CMK (cell line): ENCODE data around the gene TSHZ3.

Experiments
- DNase-seq: peaks from one replicate; pipeline ENCODE4 v3.0.0-alpha.2; 2010; ENCODE audit warnings: low read depth

TSHZ3 gene

DNA sequence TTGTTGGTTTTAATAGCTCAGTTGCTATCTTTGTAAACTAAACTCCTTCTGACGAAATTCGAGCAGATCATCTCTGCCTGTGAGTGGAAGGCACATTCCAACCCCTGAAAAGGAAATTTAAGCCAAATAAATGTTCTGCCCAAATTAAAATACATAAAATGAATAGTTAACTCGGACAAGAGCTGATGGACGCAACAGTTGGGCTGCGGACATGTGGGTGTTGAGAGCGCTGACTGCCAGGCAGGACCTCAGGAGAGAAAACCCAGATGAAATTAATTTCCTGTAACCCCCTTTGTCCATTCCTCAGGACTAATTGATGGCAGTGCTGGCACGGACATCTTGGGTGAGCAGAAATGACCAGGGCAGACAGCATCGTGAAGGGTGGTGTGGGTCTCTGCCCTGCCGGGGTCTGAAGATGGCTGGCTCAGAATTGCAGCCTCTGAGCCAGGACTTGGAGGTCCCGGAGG, 86.5 kb downstream of the TSHZ3 start:
- DNase-seq: no peak

DNA sequence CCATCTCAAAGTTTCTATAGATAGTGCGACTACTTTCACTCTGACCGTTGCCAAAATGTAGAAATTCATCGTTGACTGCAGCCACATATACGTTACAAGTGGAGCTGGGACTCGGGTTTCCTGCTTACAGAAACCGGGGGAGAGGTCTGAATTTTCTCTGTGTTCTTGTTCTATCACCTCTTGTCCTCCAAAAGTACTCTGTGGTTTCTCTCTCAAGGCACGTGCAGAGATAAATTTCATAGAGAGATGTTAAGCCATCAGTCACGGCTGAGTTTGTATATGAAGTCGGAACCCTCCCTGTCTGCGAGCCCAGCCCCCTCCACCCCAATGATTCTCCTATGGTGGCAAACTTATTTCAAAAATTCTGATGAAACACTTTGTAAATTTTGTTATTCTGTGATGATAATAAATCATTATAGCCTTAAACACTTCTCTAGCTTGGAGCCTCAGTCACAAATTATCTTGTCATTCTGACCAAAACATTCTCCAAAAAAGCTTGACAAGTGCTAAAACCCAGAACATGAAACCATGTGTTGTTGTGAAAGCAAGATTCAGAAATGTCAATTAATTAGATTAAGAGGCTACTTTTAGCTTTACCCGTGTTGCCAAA, 87.5 kb downstream of the TSHZ3 start:
- no peak for DNase-seq

DNA sequence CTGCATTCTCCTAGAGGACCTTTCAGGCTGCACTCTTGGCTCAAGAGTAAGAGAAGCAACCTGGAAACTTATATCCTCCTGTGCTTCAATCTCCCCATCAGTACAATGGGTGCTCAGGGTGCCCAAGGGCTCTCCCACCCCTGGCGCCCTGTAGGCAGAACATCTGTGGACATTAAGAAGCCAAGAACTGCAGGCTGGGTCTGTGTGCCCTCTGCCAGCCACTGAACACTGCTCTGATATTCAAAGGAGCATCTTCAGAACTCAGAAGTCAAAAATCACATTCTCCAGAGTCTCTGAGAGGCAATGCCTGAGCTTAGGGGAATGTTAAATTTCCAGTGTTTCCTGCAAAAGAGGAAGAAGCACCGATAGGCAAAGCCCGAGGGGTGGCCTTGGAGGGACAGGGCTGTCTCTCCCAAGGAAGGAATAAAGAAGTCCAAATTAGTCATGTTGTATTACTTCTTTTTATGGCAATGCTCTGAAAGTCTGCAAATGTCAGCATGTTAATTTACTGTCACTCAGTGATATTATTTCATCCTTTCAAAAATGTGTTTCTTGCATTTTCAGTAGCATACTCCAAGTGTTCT, 88.1 kb downstream of the TSHZ3 start:
- DNase-seq: no peak

DNA sequence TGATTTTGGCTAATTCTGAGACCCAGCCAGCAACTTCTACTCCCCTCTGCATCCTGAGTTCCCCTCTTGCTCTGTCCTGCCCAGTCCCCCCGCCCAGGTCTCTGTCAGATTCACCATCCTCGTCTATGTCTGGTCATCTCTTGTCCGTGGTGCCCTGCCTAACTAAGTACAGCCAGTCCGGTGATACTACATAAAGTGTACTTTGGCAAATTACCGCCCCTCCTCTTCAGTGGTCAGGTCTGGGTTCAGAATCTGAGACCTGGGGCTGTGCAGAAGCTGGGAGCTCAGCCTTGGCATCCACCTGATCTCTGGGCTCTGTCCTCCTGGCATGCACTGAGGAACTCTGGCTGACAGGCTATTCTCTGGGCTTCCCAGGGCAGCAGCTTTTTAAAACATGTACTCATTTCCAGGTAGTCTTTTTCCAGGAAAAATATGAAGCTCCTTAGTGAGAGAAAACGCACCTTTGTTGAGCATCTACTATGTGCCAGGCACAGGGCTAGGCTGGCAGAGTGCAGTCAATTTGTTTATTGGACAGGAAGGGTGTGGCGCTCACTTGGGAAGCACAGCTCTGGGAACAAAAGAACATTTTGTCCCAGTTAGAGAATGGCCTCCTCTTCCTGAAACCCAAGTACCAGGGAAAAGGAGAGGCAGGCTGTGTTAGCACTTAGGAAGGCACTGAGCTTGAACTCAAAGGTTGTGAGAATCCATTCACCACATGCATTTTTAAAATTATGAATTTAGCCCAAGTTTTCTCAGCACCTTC, 88.9 kb downstream of the TSHZ3 start:
- DNase-seq: no peak

DNA sequence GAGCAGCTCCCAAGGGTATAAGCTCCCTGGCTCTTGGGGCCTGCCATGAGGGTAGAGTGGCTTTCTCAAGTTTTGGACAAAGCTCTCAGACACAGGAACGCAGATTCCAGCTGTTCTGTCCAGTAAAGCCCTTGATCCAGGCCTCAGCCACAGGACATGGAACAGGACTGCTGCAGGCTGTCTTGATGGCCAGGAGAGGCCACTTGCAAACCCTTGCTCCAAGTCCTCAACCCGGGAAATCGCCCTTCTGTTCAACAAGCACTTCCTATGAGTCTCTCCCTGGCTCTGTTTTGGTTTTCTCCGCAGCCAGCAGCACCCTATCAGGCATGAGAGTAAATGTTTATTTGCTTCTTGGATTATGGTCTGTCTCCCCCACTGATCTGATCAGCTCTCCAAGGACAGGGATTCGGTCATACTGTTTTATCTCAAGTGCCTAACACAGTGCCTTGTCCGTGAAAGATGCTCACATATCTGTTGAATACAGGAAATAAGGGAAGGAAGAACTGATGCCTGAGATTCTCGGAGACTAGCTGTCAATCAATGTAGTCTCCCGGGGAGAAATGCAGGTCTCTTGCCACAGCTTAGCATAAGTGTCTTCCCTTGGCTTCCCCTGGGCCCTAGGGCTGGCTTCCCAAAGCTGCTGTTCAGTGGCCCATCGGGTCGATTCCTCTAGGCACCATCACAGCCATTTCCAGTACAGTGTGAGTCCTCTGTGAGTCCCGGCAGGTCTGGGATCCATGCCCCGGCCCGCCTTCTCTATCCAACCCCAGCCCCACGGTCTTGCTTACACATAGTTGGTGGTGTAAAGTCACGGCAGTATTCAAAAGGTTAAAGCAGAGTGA, 90.8 kb downstream of the TSHZ3 start:
- no peak for DNase-seq

DNA sequence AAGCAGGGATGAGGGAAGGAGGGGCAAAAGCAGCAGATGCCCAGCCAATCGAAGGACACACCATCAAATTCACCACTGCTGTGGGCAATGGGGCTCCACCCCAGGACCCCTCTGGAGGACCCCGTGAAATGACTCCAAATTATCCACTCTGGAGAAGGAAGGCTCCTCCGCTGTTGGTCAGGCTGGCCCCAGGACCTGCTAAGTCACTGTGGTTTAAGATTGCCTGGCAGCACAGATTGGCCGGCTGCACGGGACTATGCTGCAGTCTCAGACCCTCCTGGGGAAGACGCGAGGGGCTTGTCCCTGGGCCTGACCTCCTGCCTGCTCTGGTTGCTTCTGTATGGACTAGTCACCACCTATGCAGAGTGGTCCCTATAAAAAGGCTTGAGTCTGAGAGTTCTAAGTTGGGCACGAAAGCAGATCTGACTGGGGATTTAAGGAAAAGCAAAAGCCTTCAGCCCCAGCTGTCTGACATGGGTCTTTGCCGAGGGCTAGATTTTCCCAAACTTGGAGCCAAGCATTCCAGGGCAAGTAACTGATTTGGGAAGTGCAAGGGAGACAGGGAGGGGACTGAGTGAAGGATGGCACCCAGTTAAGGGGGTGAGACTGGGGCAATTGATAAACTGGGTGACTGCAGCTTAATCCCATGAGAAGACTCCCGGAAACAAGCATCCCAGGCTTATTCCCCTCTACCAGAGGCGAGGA, 91.7 kb downstream of the TSHZ3 start:
- DNase-seq: no peak

DNA sequence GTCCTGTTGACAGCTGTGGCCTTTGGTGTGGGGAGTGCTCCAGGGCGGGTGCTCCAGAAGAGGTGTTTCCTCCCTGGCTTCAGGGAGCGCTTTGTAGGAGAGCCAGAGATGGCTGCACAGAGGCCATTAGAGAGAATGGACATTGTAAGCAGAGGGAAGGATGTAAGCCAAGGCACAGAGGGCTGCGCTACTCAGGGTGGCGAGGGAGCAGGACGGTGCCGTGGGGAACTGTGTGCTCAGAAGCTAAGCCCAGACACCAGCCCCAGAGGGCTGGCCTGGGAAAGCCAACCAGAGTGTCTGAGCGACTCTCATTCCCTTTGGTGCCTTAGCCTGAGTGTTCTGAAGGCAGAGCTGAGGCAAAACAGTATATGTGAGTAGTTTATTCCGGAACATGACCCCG, 92.2 kb downstream of the TSHZ3 start:
- no peak for DNase-seq

DNA sequence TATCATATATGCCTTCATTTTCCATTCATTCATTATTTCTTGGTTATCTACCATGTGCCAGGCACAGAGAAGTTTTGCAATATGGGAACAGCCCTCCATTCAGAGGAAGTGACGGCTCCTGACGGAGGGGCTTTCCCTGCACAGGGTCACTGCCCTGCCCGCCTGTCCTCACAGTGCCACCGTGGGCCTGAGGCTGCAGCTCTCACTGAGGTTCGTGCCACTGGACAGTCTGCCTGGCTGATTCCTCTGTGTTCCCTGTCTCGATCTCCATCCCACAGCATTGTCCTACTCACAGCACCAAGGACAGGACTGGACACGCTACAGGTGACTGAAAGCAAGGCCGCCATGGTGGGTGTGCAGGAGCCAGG, 92.7 kb downstream of the TSHZ3 start:
- no peak for DNase-seq

DNA sequence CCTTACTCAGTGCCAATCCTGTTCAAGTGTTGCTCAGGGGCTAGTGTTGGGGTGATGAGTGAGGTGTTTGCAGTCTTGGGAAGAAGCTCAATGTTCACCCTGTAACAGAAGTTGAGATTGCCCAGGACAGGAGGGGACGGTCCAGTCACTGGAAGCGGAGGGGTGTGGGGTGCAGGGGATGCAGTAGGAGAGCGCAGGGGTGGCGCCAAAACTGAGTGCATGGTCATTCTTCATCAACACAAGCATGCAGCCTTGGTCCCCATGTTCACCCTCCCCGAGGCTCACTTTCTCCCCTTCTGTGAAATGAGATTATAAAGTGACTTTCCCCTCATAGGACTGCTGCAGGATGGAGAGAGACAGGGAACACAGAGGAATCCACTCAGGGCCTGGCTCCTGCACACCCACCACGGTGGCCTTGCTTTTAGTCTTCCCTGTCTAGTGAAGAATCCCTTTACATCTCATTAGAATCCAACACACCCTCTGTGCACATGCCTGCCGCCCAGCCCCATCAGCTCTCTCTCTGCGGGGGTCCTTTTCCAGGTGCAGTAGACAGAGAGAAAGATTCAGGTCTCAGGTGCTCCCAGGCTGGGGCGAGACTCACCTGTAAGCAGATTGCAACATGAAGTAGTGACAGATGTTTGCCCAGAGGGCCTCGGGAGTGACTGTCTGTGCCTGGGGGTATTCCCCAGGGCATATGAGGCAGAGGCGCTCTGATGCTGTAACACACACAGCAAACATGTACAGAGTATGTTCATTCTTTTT, 93.2 kb downstream of the TSHZ3 start:
- DNase-seq: no peak

DNA sequence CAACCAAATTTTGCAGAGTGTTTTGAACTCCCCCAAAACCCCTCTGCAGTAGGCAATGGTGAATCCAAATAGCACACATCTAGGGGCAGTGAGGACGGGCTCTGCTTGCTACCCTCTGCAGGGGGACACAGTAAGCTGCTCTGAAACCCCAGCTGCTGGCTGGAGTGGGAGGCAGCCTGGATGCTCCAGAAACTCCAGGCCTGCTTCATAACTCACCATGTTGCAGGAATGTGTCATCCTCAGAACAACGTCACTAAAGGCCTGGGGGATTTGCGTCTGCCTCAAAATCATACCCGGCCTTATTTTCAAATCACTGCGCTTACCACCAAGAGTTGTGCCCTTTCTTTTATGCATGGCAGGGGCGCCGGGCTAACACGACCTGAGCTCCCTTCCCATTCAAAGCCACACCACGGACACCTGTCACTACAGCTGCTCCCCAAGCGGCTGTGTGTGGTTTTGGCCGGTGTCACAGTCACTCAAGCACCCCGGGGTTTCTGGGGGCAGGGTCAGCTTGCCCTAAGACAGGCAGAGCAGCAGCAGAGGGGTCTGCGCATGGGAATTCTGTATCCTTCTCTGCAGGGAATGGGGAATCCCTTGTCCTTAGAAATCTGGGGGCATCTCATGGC, 93.9 kb downstream of the TSHZ3 start:
- DNase-seq: no peak

DNA sequence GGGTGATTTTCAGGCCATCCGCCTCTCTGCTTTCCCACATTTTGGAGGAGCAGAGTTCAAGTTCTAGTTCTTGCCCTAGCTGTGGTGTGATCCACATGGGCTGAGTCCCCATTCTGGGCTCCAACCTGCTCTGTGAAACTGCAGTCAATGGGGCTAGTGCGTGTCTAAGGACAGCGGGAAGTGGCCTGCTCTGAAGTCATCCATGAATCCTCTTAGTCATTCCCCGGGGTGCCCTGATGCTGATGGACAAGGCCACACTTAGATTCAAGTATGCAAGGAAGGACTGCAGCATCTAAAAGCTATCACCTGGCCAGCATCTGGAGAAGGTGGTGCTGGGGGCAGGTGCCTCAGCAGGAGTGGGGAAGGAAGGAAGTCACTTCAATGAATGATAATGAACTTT, 94.6 kb downstream of the TSHZ3 start:
- no peak for DNase-seq

DNA sequence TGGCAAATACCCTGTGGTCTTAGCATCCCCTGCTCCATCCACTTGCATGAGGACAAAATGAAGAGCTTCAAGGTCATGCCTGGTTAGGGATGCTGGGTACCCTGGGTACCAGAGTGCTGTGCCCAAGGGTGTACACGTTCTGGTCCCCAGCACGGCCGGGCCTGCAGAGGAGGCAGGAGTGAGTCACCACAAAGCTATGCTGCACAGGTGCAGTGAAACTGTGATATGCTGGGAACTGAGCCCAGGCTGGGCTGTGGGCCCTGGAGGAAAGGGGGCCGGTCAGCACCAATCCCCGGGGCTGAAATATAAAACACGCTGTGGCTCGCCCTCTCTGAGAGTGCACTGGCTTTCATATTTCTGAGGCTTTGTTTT, 95.1 kb downstream of the TSHZ3 start:
- no peak for DNase-seq

DNA sequence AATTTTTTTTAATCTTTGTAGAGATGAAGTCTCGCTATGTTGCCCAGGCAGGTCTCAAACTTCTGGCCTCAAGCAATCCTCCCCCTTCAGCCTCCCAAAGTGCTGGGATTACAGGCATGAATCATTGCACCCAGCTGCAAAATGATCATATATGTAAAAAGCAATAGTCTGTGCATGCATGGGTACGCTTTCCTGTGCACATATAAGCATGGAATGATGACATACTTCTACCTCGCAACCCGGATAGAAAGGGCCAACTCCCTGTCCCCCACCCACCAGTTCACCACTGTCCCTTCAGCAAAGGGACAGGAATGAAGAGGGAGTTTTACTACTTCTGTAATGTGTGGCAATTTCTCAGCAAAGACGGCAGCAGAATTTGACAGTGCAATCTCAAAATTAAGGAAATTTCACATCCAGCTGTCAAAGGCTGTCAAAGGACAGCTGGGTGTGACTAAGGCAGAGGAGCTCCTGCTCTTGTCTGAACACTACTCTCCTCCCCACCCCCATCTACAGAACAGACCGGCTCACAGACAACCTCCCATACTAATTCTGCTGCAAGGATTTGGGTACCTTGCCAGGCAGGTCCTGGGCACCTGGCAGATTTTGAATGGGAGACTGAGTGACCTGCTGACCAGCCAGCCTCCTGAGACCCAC, 95.6 kb downstream of the TSHZ3 start:
- DNase-seq: no peak

DNA sequence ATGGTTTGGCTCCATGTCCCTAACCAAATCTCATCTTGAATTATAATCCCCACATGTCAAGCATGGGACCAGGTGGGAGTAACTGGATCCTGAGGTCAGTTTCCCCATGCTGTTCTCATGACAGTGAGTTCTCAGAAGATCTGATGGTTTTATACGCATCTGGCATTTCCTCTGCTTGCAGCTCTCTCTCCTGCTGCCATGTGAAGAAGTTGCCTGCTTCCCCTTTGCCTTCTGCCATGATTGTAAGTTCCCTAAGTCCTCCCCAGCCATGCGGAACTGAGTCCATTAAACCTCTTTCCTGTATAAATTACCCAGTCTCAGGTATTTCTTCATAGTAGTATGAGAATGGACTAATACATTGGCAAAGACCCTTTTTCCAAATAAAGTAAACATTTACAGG, 96.8 kb downstream of the TSHZ3 start:
- DNase-seq: no peak

DNA sequence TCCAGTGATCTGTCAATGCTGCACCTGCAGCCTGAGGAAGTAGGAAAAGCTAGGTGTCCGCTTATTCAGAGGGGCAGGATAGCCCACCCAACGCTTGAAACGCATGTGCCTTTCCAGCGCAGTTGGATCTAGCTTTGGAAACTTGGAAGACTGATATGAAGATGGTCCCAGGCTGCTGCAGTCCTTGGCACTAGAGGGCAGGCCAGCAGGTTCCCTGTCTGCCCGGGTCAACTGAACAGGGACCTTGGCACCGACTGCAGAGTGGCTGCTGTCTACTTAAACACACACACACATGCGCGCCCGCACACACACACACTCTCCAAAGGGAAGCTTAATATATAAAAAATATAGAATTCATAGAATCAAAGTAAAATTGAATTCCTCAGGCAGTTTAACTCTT, 100.0 kb downstream of the TSHZ3 start:
- no peak for DNase-seq

DNA sequence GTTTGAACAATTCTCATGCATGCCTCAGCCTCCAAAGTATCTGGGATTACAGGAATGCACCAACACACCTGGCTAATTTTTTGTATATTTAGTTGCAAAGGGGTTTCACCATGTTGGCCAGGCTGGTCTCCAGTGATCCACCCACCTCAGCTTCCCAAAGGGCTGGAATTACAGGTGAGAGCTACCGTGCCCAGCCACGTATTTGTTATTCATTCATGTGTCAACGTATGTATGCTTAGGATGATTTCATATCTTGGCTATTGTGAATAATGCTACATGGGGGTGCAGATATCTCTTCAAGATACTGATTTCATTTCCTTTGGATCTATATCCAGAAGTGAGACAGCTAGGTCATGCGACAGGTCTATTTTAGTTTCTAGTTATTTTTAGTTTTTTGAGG, 113.4 kb downstream of the TSHZ3 start:
- DNase-seq: no peak

DNA sequence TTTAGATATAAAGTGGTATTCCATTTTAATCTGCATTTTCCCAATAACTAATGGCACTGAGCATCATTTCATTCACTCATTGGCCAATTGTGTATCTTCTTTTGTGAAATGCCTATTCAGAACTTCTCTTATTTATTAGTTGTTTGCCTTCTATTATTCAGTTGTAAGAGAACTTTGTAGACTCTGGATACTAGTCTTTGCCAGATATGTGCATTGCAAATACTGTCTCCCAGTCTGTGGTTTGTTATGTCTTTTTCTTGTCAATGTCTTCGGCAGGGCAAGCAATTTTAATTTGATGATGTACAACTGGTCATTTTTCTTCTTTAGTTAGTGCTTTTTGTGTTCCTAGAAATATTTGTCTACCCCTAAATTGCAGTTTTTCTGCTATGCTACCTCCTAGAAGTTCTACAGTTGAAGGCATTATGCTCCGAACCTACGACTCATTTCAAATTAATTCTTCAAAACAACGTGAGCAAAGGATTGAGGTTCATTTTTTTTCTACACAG, 115.9 kb downstream of the TSHZ3 start:
- no peak for DNase-seq

DNA sequence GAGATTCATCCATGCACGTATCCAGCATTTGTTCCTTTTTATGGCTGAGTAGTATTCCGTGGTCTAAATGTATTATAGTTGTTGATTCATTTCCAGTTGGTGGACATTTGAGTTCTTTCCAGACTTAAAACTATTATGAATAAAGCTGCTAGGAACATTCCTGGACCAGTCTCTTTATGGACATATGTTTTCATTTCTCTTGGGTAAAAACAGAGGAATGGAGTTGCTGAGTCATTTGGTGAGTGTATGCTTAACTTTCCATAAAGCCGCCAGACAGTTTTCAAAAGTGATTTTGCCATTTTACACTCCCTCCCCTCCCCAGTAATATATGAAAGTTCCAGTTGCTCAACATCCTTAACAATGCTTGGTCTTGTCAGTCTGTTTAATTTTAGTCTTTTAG, 116.4 kb downstream of the TSHZ3 start:
- no peak for DNase-seq

DNA sequence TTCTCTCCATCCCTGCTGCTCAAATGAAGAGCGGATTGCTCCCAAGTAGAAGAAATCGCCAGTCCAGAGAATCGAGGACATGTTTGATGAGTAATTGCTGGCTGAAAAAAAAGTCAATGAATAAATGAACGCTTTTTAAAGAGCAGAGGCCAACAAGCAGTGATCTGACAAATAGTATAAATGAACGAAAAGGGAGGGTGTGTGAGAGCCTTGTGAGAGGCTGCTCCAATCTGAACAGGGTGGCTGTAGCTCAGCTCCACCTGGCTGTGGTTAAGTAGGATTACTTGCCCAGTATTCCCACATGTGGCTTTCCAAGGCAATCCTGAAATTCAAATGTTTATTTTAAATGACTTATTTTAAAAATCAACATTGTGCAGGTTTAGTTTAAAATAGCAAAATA, 117.1 kb downstream of the TSHZ3 start:
- DNase-seq: no peak

DNA sequence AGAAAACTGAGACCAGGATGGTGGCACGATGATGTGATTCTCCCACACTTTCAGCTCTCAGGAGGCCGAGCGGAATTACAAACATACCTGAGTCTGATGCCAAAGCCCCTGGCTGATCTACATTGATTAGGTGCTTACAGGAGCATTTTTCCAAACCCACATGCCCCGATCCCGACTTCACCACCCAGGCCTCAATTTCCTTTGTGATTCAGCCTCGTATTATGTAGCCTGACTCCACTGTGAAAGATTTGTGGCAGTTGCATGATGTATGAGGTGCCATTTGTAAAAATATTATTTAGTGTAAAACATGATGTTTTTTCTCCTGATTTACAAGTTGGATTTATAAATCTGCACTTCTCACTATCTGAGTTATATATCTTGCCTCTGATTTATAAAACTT, 118.0 kb downstream of the TSHZ3 start:
- no peak for DNase-seq
